ENCODE results near the gene GRID1. TPM values are rescaled to one million over a fixed set of nuclear protein-coding genes. Genes with fewer than 3 reads are reported as not detected.

The GRID1 gene
- total RNA-seq, 3 donors from 2014 or later, result 2.3 to 8.5 (median 5.9) TPM

GRCh38 chr10:86336341-86336740, 30.3 kb downstream of the GRID1 start:
- Histone ChIP-seq H3K9me3 (no peaks in the 10 kb centered on the region), H3K4me1 (no peaks in the 10 kb centered on the region), H3K27ac (no peak overlapping the region), H3K27me3 (no peaks in the 10 kb centered on the region), H3K4me3 (no peak overlapping the region), H3K36me3 (no peaks in the 10 kb centered on the region)
- no peak for DNase-seq (ENCODE audit: low spot score in 2 of 2)
- intact Hi-C loops (cut with DNase I; ENCODE audit: low total_unique reads), result no loop called here
- TF ChIP-seq CTCF (IDR thresholded peaks at IDR 0.05) (no peak), POLR2AphosphoS5 (IDR thresholded peaks at IDR 0.05) (no peak), POLR2A (IDR thresholded peaks at IDR 0.05) (no peak)

GRCh38 chr10:86335831-86336230, 30.8 kb downstream of the GRID1 start:
- Histone ChIP-seq H3K4me3 (no peak overlapping the region), H3K27me3 (no peaks in the 10 kb centered on the region), H3K9me3 (no peaks in the 10 kb centered on the region), H3K4me1 (no peaks in the 10 kb centered on the region), H3K27ac (no peak overlapping the region), H3K36me3 (no peaks in the 10 kb centered on the region)
- TF ChIP-seq POLR2AphosphoS5 (IDR thresholded peaks at IDR 0.05) (no peak), POLR2A (IDR thresholded peaks at IDR 0.05) (no peak), CTCF (IDR thresholded peaks at IDR 0.05) (no peak)
- DNase-seq (ENCODE audit: low spot score in 2 of 2), result no peak
- intact Hi-C loops (cut with DNase I; ENCODE audit: low total_unique reads), result no loop called here

GRCh38 chr10:86335257-86335656, 31.3 kb downstream of the GRID1 start:
- H3K4me3 ChIP-seq, result no peak overlapping the region
- H3K36me3 ChIP-seq, result no peaks in the 10 kb centered on the region
- H3K4me1 ChIP-seq, result no peaks in the 10 kb centered on the region
- H3K27me3 ChIP-seq, result no peaks in the 10 kb centered on the region
- DNase-seq (ENCODE audit: low spot score in 2 of 2), result no peak
- H3K27ac ChIP-seq, result no peak overlapping the region
- intact Hi-C loops (cut with DNase I; ENCODE audit: low total_unique reads), result no loop called here
- TF ChIP-seq POLR2AphosphoS5 (IDR thresholded peaks at IDR 0.05), result no peak
- TF ChIP-seq POLR2A (IDR thresholded peaks at IDR 0.05), result no peak
- no peak for TF ChIP-seq CTCF (IDR thresholded peaks at IDR 0.05)
- H3K9me3 ChIP-seq, result no peaks in the 10 kb centered on the region

- DNase-seq (ENCODE audit: low spot score in 2 of 2), result no peak
- no peak overlapping the region for H3K4me3 ChIP-seq
- no peaks in the 10 kb centered on the region for H3K27me3 ChIP-seq
- H3K9me3 ChIP-seq, result no peaks in the 10 kb centered on the region
- H3K4me1 ChIP-seq, result no peaks in the 10 kb centered on the region
- no peak overlapping the region for H3K27ac ChIP-seq
- H3K36me3 ChIP-seq, result no peaks in the 10 kb centered on the region
- intact Hi-C loops (cut with DNase I; ENCODE audit: low total_unique reads), result no loop called here
- TF ChIP-seq CTCF (IDR thresholded peaks at IDR 0.05) (no peak), POLR2AphosphoS5 (IDR thresholded peaks at IDR 0.05) (no peak), POLR2A (IDR thresholded peaks at IDR 0.05) (no peak)
These were observed 32.0 kb downstream of the GRID1 start for GRCh38 chr10:86334488-86335085.

GRCh38 chr10:86333826-86334487, 32.6 kb downstream of the GRID1 start:
- Histone ChIP-seq H3K4me3 (no peak overlapping the region), H3K4me1 (no peaks in the 10 kb centered on the region), H3K9me3 (no peaks in the 10 kb centered on the region), H3K27me3 (no peaks in the 10 kb centered on the region), H3K27ac (no peak overlapping the region), H3K36me3 (no peaks in the 10 kb centered on the region)
- TF ChIP-seq POLR2AphosphoS5 (IDR thresholded peaks at IDR 0.05), result no peak
- TF ChIP-seq POLR2A (IDR thresholded peaks at IDR 0.05), result no peak
- no peak for TF ChIP-seq CTCF (IDR thresholded peaks at IDR 0.05)
- no peak for DNase-seq (ENCODE audit: low spot score in 2 of 2)
- intact Hi-C loops (cut with DNase I; ENCODE audit: low total_unique reads), result no loop called here

Measured in breast epithelium (tissue), 4 donors.